ENCODE results near the gene ATRN.

The ATRN gene

GRCh38 chr20:3621111-3621510 lies 150.3 kb downstream of the ATRN start:
- no peak for DNase-seq (ENCODE audit: low read depth in 2 of 3, low spot score in 2 of 3)

GRCh38 chr20:3622406-3622805 lies 151.6 kb downstream of the ATRN start:
- DNase-seq (ENCODE audit: low read depth in 2 of 3, low spot score in 2 of 3): no peak

GRCh38 chr20:3627476-3627875 lies 156.7 kb downstream of the ATRN start:
- no peak for DNase-seq (ENCODE audit: low read depth in 2 of 3, low spot score in 2 of 3)

- DNase-seq (ENCODE audit: low read depth in 2 of 3, low spot score in 2 of 3): no peak
These were observed 157.9 kb downstream of the ATRN start for GRCh38 chr20:3628502-3629314.

GRCh38 chr20:3629893-3630292 lies 159.1 kb downstream of the ATRN start:
- no peak for DNase-seq (ENCODE audit: low read depth in 2 of 3, low spot score in 2 of 3)

GRCh38 chr20:3630429-3630828 lies 159.6 kb downstream of the ATRN start:
- no peak for DNase-seq (ENCODE audit: low read depth in 2 of 3, low spot score in 2 of 3)

- DNase-seq (ENCODE audit: low read depth in 2 of 3, low spot score in 2 of 3): no peak
These were observed 160.7 kb downstream of the ATRN start for GRCh38 chr20:3631534-3631933.

GRCh38 chr20:3632311-3633004 lies 161.6 kb downstream of the ATRN start:
- no peak for DNase-seq (ENCODE audit: low read depth in 2 of 3, low spot score in 2 of 3)

GRCh38 chr20:3633913-3634478 lies 163.2 kb downstream of the ATRN start:
- no peak for DNase-seq (ENCODE audit: low read depth in 2 of 3, low spot score in 2 of 3)

GRCh38 chr20:3635346-3635745 lies 164.5 kb downstream of the ATRN start:
- DNase-seq (ENCODE audit: low read depth in 2 of 3, low spot score in 2 of 3): no peak

GRCh38 chr20:3640259-3640658 lies 169.4 kb downstream of the ATRN start:
- no peak for DNase-seq (ENCODE audit: low read depth in 2 of 3, low spot score in 2 of 3)

- no peak for DNase-seq (ENCODE audit: low read depth in 2 of 3, low spot score in 2 of 3)
These were observed 174.7 kb downstream of the ATRN start for GRCh38 chr20:3645309-3646066.

- DNase-seq (ENCODE audit: low read depth in 2 of 3, low spot score in 2 of 3): no peak
These were observed 175.2 kb downstream of the ATRN start for GRCh38 chr20:3646067-3646440.

GRCh38 chr20:3646651-3647050 lies 175.8 kb downstream of the ATRN start:
- DNase-seq (ENCODE audit: low read depth in 2 of 3, low spot score in 2 of 3): no peak

- DNase-seq (ENCODE audit: low read depth in 2 of 3, low spot score in 2 of 3): no peak
These were observed 176.7 kb downstream of the ATRN start for GRCh38 chr20:3647473-3647872.

- DNase-seq (ENCODE audit: low read depth in 2 of 3, low spot score in 2 of 3): no peak
These were observed 178.1 kb downstream of the ATRN start for GRCh38 chr20:3648951-3649350.

- DNase-seq (ENCODE audit: low read depth in 2 of 3, low spot score in 2 of 3): no peak
These were observed 180.6 kb downstream of the ATRN start for GRCh38 chr20:3651204-3651962.

- no peak for DNase-seq (ENCODE audit: low read depth in 2 of 3, low spot score in 2 of 3)
These were observed 181.4 kb downstream of the ATRN start for GRCh38 chr20:3652221-3652620.

GRCh38 chr20:3652676-3653596 lies 182.1 kb downstream of the ATRN start:
- DNase-seq (ENCODE audit: low read depth in 2 of 3, low spot score in 2 of 3): no peak

- no peak for DNase-seq (ENCODE audit: low read depth in 2 of 3, low spot score in 2 of 3)
These were observed 183.1 kb downstream of the ATRN start for GRCh38 chr20:3653921-3654320.

Measured in activated CD8-positive, alpha-beta memory T cell treated with anti-CD3 and anti-CD28 coated beads for 48 hours (primary cell).